ENCODE results near the gene PRSS2. TPM values are rescaled to one million over a fixed set of nuclear protein-coding genes. Genes with fewer than 3 reads are reported as not detected.

PRSS2 gene
- total and polyA plus RNA-seq, 5 experiments from 2014 or later: not detected

DNA sequence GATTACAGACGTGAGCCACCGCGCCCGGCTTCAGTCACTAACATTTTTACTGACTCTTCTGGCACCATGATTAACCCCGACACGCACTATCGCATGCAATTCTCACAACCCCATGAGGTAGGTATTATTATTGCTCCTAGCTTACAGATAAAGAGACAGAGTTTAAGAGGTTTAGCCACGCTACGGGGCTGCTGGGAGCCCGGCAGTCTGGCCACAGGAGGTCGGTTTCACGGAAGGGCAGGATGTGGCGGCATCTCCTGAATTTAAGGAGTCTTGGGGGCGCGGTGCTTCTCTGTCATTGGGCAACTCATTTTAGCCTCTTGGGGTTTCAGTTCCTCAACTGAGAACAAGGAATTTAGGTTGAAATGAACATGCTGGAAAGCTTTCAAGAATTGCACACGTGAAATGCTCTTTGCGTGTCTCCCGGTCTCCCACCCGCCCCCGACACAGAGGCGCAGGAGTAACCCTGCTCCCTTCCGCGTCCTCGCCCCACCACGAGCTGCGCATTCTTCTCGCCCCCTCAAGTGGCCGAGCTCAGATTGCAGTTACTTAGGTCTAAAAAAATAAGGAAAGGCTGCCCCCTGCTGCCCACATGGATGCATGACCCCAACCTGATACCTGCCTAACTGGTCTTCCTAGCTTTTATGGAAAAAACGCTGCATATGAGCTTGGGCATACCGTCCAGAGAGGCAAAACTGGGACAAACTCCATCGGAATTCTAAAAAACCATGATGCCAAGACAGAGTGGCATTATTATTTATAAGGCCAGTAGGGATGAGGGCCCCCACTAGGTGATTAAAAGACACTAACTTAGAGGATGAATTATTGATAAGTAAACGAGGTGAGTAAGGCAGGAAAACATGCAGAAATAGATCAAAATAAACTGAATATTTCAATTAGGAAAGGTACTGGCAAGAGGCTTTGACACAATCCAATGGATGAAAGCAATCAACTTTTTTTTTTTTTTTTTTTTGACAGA, 12.4 kb downstream of the PRSS2 start:
- peak; percentile 61 to 90 (median 75) for DNase-seq
- Mint-ChIP-seq H3K4me1 (peaks cover 2 to 34% (median 7%) of the 10 kb centered on the region in 4 donors), H3K4me3 (peak overlapping the region; percentile 70 to 87 (median 84)), H3K27ac (peak overlapping the region; percentile 85 to 100 (median 99)), H3K9me3 (no peaks in the 10 kb centered on the region), H3K36me3 (peaks cover 1 to 12% (median 10%) of the 10 kb centered on the region in 3 donors), H3K27me3 (no peaks in the 10 kb centered on the region)
- ATAC-seq: peak; percentile 23 to 38
- POLR2A ChIA-PET: interaction anchor here (0.5 to 22.1 kb wide), 8 partner anchors 15 to 597 kb away, joined by 3 to 3070 read pairs (median 16); no protein-coding TSS in a partner anchor

DNA sequence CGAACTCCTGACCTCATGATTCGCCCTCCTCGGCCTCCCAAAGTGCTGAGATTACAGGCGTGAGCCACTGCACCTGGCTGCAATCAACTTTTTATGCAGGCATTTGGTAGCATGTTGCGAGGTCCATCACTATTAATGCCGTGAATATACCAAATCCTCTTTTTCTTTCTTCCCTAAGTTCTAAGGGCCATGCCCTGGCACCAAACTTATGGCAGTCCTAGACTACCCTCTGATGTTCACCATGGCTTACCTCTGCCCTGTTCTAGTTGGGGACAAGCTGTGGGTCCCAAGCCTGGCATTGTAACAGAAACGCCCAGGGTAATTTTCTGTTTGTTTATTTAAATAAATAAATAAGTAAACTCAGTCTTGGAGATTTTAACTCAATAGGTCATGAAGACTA, 13.3 kb downstream of the PRSS2 start:
- peaks cover 10 to 21% (median 17%) of the 10 kb centered on the region in 3 donors for H3K36me3 Mint-ChIP-seq
- ATAC-seq: no peak
- POLR2A ChIA-PET: interaction anchor here (0.7 to 22.1 kb wide), 9 partner anchors 14 to 157 kb away, joined by 4 to 3070 read pairs (median 13); no protein-coding TSS in a partner anchor
- H3K27me3 Mint-ChIP-seq: no peaks in the 10 kb centered on the region
- DNase-seq: no peak
- H3K27ac Mint-ChIP-seq: peak overlapping the region; percentile 95 to 100 (median 99)
- H3K9me3 Mint-ChIP-seq: no peaks in the 10 kb centered on the region
- H3K4me3 Mint-ChIP-seq: peak overlapping the region in 5 of 10 donors; percentile 15 to 99 (median 43)
- peaks cover 2 to 41% (median 7%) of the 10 kb centered on the region in 4 donors for H3K4me1 Mint-ChIP-seq

DNA sequence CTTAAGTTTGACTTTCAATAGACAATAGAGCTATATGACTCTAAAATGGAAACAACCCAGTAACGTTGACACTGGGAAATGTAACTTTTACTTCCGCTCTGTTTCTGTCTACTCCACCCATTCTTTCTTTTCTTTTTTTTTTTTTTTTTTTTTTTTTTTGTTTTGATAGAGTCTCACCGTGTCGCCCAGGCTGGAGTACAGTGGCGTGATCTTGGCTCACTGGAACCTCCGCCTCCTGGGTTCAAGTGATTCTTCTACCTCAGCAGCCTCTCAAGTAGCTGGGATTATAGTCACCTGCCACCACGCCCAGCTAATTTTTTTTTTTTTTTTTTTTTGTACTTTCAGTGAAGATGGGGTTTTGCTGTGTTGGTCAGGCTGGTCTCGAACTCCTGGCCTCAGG, 13.9 kb downstream of the PRSS2 start:
- DNase-seq (peak in 7 of 10 donors; percentile 49 to 82 (median 61)), ATAC-seq (peak; percentile 24 to 29)
- H3K9me3 Mint-ChIP-seq: peaks cover 0 to 3% (median 0%) of the 10 kb centered on the region in 9 donors
- POLR2A ChIA-PET: interaction anchor here (0.6 to 22.1 kb wide), 13 partner anchors 13 to 181 kb away, joined by 3 to 3070 read pairs (median 8); no protein-coding TSS in a partner anchor
- peaks cover 15 to 27% (median 22%) of the 10 kb centered on the region in 3 donors for H3K36me3 Mint-ChIP-seq
- H3K4me1 Mint-ChIP-seq: peaks cover 2 to 46% (median 7%) of the 10 kb centered on the region in 4 donors
- H3K4me3 Mint-ChIP-seq: peak overlapping the region in 9 of 10 donors; percentile 58 to 99 (median 82)
- H3K27ac Mint-ChIP-seq: peak overlapping the region; percentile 96 to 100 (median 99)
- no peaks in the 10 kb centered on the region for H3K27me3 Mint-ChIP-seq

DNA sequence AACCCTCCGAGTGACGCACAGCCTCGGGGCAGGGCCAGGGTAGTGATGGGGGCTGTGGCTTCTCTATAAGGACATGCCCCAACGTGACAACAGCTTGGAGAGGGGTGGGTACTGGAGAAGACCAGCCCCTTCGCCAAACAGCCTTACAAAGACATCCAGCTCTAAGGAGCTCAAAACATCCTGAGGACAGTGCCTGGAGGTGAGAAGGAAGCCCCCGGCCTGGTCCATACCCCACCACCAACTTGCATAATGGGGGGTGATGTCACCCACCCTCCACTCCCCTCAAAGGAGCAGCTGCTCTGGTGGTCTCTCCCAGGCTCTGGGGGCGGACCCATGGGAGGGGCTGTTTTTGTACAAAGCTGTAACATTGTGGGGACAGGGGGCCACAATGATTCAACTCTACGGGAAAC, 15.1 kb downstream of the PRSS2 start:
- H3K27me3 Mint-ChIP-seq: no peaks in the 10 kb centered on the region
- POLR2A ChIA-PET: interaction anchor here (0.6 to 22.1 kb wide), 10 partner anchors 12 to 323 kb away, joined by 3 to 3070 read pairs (median 7); partner anchors contain the start of gene EPHB6
- peak overlapping the region; percentile 64 to 99 (median 91) for H3K4me3 Mint-ChIP-seq
- DNase-seq: peak; percentile 52 to 96 (median 82)
- ATAC-seq: peak; percentile 72 to 83
- peak overlapping the region; percentile 96 to 100 (median 99) for H3K27ac Mint-ChIP-seq
- H3K9me3 Mint-ChIP-seq: peaks cover 0 to 3% (median 0%) of the 10 kb centered on the region in 9 donors
- peaks cover 15 to 39% (median 32%) of the 10 kb centered on the region in 3 donors for H3K36me3 Mint-ChIP-seq
- peaks cover 0 to 53% (median 13%) of the 10 kb centered on the region in 4 donors for H3K4me1 Mint-ChIP-seq

DNA sequence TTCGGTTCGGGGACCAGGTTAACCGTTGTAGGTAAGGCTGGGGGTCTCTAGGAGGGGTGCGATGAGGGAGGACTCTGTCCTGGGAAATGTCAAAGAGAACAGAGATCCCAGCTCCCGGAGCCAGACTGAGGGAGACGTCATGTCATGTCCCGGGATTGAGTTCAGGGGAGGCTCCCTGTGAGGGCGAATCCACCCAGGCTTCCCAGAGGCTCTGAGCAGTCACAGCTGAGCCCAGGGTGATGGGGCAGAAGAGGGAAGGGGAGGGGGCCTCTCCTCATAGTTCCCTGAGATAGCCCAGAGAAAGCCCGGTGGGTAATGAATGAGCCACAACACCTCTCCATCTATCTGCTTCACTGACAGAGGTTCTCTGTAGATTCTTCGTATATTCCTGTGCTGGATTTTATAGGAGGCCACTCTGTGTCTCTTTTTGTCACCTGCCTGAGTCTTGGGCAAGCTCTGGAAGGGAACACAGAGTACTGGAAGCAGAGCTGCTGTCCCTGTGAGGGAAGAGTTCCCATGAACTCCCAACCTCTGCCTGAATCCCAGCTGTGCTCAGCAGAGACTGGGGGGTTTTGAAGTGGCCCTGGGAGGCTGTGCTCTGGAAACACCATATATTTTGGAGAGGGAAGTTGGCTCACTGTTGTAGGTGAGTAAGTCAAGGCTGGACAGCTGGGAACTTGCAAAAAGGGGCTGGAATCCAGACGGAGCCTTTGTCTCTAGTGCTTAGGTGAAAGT, 16.4 kb downstream of the PRSS2 start:
- no peak for ATAC-seq
- peak overlapping the region; percentile 96 to 100 (median 100) for H3K27ac Mint-ChIP-seq
- H3K36me3 Mint-ChIP-seq: peaks cover 18 to 52% (median 38%) of the 10 kb centered on the region in 3 donors
- POLR2A ChIA-PET: interaction anchor here (0.6 to 22.1 kb wide), 21 partner anchors 11 to 474 kb away, joined by 3 to 3070 read pairs (median 7); no protein-coding TSS in a partner anchor
- peak overlapping the region; percentile 86 to 99 (median 96) for H3K4me3 Mint-ChIP-seq
- peak in 3 of 10 donors; percentile 1 to 7 (median 6) for DNase-seq
- H3K4me1 Mint-ChIP-seq: peaks cover 2 to 59% (median 19%) of the 10 kb centered on the region in 4 donors
- no peaks in the 10 kb centered on the region for H3K27me3 Mint-ChIP-seq
- peaks cover 0 to 3% (median 0%) of the 10 kb centered on the region in 9 donors for H3K9me3 Mint-ChIP-seq

DNA sequence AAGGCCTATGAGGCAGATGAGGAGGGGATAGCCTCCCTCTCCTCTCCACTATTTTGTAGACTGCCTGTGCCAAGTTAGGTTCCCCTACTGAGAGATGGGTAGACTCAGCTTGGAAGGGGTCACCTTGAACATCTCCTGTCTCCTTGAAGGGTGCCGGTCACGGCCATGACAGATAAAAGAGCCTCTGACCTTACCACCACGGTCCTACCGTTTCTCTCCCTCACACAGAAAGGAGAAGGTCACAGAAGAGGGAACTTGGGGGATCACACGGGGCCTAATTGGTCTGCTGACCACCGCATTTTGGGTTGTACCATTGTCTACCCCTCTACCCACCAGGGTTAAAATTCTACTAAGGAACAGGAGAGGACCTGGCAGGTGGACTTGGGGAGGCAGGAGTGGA, 17.0 kb downstream of the PRSS2 start:
- Mint-ChIP-seq H3K9me3 (peaks cover 0 to 3% (median 0%) of the 10 kb centered on the region in 9 donors), H3K27ac (peak overlapping the region; percentile 96 to 100 (median 100)), H3K36me3 (peaks cover 18 to 58% (median 43%) of the 10 kb centered on the region in 3 donors), H3K4me1 (peaks cover 7 to 64% (median 24%) of the 10 kb centered on the region in 4 donors), H3K4me3 (peak overlapping the region; percentile 86 to 99 (median 96)), H3K27me3 (no peaks in the 10 kb centered on the region)
- peak in 3 of 10 donors; percentile 1 to 2 (median 1) for DNase-seq
- no peak for ATAC-seq
- POLR2A ChIA-PET: interaction anchor here (0.6 to 22.1 kb wide), 23 partner anchors 10 to 592 kb away, joined by 3 to 3070 read pairs (median 7); no protein-coding TSS in a partner anchor

DNA sequence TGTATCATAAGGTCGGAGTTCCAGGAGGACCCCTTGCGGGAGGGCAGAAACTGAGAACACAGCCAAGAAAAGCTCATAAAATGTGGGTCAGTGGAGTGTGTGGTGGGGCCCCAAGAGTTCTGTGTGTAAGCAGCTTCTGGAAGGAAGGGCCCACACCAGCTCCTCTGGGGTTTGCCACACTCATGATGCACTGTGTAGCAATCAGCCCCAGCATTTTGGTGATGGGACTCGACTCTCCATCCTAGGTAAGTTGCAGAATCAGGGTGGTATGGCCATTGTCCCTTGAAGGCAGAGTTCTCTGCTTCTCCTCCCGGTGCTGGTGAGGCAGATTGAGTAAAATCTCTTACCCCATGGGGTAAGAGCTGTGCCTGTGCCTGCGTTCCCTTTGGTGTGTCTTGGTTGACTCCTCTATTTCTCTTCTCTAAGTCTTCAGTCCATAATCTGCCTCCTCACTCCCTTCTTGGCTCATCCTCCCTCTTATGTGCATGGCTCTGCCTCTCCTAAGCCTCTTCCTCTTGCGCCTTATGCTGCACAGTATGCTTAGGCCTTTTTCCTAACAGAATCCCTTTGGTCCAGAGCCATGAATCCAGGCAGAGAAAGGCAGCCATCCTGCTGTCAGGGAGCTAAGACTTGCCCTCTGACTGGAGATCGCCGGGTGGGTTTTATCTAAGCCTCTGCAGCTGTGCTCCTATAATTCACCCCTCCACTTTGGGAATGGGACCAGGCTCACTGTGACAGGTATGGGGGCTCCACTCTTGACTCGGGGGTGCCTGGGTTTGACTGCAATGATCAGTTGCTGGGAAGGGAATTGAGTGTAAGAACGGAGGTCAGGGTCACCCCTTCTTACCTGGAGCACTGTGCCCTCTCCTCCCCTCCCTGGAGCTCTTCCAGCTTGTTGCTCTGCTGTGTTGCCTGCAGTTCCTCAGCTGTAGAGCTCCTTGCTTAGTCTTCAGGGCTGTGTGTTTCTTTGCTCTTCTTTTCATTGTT, 17.8 kb downstream of the PRSS2 start:
- Mint-ChIP-seq H3K4me1 (peaks cover 10 to 64% (median 27%) of the 10 kb centered on the region in 4 donors), H3K27me3 (no peaks in the 10 kb centered on the region), H3K9me3 (peaks cover 0 to 3% (median 0%) of the 10 kb centered on the region in 9 donors), H3K36me3 (peaks cover 18 to 65% (median 46%) of the 10 kb centered on the region in 3 donors), H3K27ac (peak overlapping the region; percentile 96 to 100 (median 100)), H3K4me3 (peak overlapping the region; percentile 86 to 99 (median 96))
- DNase-seq: peak in 3 of 10 donors; percentile 14 to 17 (median 16)
- POLR2A ChIA-PET: interaction anchor here (0.6 to 22.1 kb wide), 25 partner anchors 9 to 591 kb away, joined by 3 to 3070 read pairs (median 7); no protein-coding TSS in a partner anchor
- no peak for ATAC-seq

DNA sequence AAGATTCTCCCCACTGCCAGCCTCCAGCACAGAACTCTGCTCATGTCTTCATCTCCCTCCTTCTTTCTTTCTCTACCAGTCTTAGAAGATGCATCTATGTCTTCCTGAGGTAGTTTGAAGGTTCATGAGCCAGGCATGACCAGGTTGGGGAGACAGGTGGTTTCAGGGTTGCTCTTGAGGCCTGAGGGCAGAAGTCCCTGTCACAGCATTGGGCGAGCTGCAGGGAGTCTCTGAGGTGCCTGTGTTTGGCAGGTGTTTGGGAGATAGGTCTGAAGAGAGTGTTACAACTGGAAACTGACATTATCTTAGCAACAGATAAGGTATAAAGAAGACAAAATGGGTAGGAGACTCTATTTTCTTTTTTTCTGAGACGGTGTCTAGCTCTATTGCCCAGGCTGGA, 18.7 kb downstream of the PRSS2 start:
- Mint-ChIP-seq H3K9me3 (peaks cover 0 to 3% (median 0%) of the 10 kb centered on the region in 9 donors), H3K27ac (peak overlapping the region; percentile 96 to 100 (median 100)), H3K27me3 (no peaks in the 10 kb centered on the region), H3K4me1 (peaks cover 14 to 63% (median 35%) of the 10 kb centered on the region in 4 donors), H3K4me3 (peak overlapping the region; percentile 86 to 99 (median 96)), H3K36me3 (peaks cover 18 to 72% (median 48%) of the 10 kb centered on the region in 3 donors)
- POLR2A ChIA-PET: interaction anchor here (0.7 to 22.1 kb wide), 19 partner anchors 9 to 586 kb away, joined by 3 to 3070 read pairs (median 7); no protein-coding TSS in a partner anchor
- peak in 1 of 2 donors; percentile 12 for ATAC-seq
- peak in 3 of 10 donors; percentile 29 to 35 (median 35) for DNase-seq

DNA sequence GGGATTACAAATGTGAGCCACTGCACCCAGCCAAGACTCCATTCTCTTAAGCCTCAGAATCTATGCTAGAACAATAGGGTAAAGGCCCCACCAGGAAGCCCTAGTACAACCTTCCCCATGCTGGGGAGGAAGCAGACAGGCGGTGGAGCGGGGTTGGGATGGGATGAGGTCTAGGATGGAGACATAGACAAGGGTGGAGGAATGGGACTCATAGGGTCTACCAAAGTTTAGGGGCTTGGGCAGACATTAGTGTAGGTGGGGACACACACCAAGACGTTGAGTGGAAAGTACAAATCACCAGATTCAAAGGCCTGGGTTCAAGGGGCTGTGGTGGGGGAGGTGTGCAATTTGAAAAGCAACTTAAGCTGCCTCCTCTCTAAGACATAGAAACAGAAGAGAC, 19.3 kb downstream of the PRSS2 start:
- Mint-ChIP-seq H3K36me3 (peaks cover 18 to 72% (median 48%) of the 10 kb centered on the region in 3 donors), H3K27me3 (no peaks in the 10 kb centered on the region), H3K9me3 (peaks cover 0 to 3% (median 0%) of the 10 kb centered on the region in 9 donors), H3K4me1 (peaks cover 17 to 64% (median 41%) of the 10 kb centered on the region in 4 donors), H3K27ac (peak overlapping the region; percentile 96 to 100 (median 100)), H3K4me3 (peak overlapping the region; percentile 86 to 99 (median 96))
- ATAC-seq (peak in 1 of 2 donors; percentile 12), DNase-seq (peak in 5 of 10 donors; percentile 12 to 66 (median 28))
- POLR2A ChIA-PET: interaction anchor here (0.7 to 22.1 kb wide), 10 partner anchors 8 to 477 kb away, joined by 3 to 3070 read pairs (median 11); no protein-coding TSS in a partner anchor

DNA sequence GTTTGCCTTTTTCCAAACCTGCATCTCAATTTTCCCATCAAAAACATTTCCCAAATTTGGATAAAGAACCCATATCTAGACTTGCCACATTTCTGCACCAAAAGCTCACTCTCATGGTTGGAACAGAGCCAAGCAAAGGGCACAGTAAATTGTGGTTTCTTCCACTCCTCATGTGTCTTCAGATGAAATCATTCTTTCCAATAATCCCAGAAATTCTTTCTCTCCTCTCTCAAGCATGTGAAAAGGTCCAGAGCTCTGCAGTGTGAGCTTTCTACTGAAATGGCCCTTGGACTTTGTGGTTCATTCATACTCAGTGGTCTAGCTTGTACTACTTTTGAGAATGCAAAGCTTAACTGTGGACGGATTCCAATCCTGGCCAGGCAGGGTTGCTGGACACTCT, 19.8 kb downstream of the PRSS2 start:
- no peaks in the 10 kb centered on the region for H3K27me3 Mint-ChIP-seq
- peaks cover 20 to 66% (median 45%) of the 10 kb centered on the region in 4 donors for H3K4me1 Mint-ChIP-seq
- ATAC-seq (no peak), DNase-seq (peak in 3 of 10 donors; percentile 24 to 34 (median 31))
- peak overlapping the region; percentile 96 to 100 (median 100) for H3K27ac Mint-ChIP-seq
- POLR2A ChIA-PET: interaction anchor here (1.1 to 22.1 kb wide), 6 partner anchors 8 to 470 kb away, joined by 3 to 3070 read pairs (median 30); no protein-coding TSS in a partner anchor
- peaks cover 0 to 3% (median 0%) of the 10 kb centered on the region in 9 donors for H3K9me3 Mint-ChIP-seq
- peaks cover 18 to 73% (median 48%) of the 10 kb centered on the region in 3 donors for H3K36me3 Mint-ChIP-seq
- peak overlapping the region; percentile 86 to 99 (median 96) for H3K4me3 Mint-ChIP-seq

Measured in naive thymus-derived CD8-positive, alpha-beta T cell (primary cell).